GM12892 (cell line): Measurements from ENCODE around the gene MAP1S.

Experiments
- POLR2A ChIP-seq: IDR thresholded peaks from 2 replicates; pipeline ENCODE4 v1.6.1; 2011; ENCODE audit warnings: low read depth, low read length, control low read depth
- POLR2AphosphoS5 ChIP-seq: IDR thresholded peaks from 2 replicates; pipeline ENCODE4 v1.6.1; 2011; ENCODE audit warnings: low read depth, low read length, control low read depth
- TAF1 ChIP-seq: IDR thresholded peaks from 2 replicates; pipeline ENCODE4 v1.6.1; 2011; ENCODE audit warnings: low read depth, mild to moderate bottlenecking, control low read depth, low read length, borderline replicate concordance

- TF ChIP-seq POLR2AphosphoS5 (no peak), POLR2A (no peak), TAF1 (no peak)
Observed at GRCh38 chr19:17737690-17738153, 18.4 kb downstream of the MAP1S start.
